Right lobe of liver (tissue), 6 donors: Measurements from ENCODE around the gene CORO7. TPM values are rescaled to one million over a fixed set of nuclear protein-coding genes. Genes with fewer than 3 reads are reported as not detected.

Experiments
- ATAC-seq, 4 donors: fragments of 200-7000 bp; cut with Tn5 transposase; one replicate each; pipeline ENCODE4 v1.9.1; 2020; ENCODE audit warnings: mild to moderate bottlenecking in 4 of 4, moderate library complexity in 4 of 4
- DNase-seq, 3 donors: peaks; one replicate each; pipeline ENCODE4 v3.0.0-alpha.2; 2020
- H3K27ac ChIP-seq, 3 donors: fragments of 200-600 bp; one replicate each; pipeline ENCODE4 v1.8.0; 2022
- H3K27me3 ChIP-seq, 2 donors: fragments of 200-600 bp; one replicate each; pipeline ENCODE4 v1.8.0; 2022
- H3K36me3 ChIP-seq, 4 donors: fragments of 200-600 bp; sonication (generic) in 1 of 4; one replicate each; pipeline versions ENCODE4 v1.5.1 to v1.8.0; 2017 to 2022; ENCODE audit warnings: control low read depth in 1 of 4
- H3K4me1 ChIP-seq, 4 donors: fragments of 200-600 bp; sonication (generic) in 1 of 4; one replicate each; pipeline versions ENCODE4 v1.5.1 to v1.8.0; 2017 to 2022; ENCODE audit warnings: control low read depth in 1 of 4
- H3K4me3 ChIP-seq, 3 donors: fragments of 200-600 bp; one replicate each; pipeline ENCODE4 v1.8.0; 2022
- H3K9me3 ChIP-seq, 4 donors: fragments of 200-600 bp; sonication (generic) in 1 of 4; one replicate each; pipeline versions ENCODE4 v1.5.1 to v1.8.0; 2017 to 2022; ENCODE audit warnings: control low read depth in 1 of 4
- POLR2A ChIP-seq: fragments of 450-650 bp; IDR thresholded peaks from one replicate; pipeline ENCODE4 v1.6.1; 2017; ENCODE audit warnings: antibody characterized with exemption, mild to moderate bottlenecking
- WGBS: methylation state at CpG from one replicate; pipeline ENCODE4 v1.1.6; 2018; ENCODE audit warnings: low coverage, low lambda C conversion rate; ENCODE audit not compliant: insufficient coverage; ENCODE audit errors: missing lambda C conversion rate; 5-methylcytosine and 5-hydroxymethylcytosine counted together
- intact Hi-C, 2 donors: fragments of 100-400 bp; cut with DNase I; formaldehyde crosslinking; loops; one replicate each; pipeline versions ENCODE4 v1.11.2 to v1.14.1; 2022
- total RNA-seq, 6 experiments: library from RNA; depleted of rRNA in 2 of 6; stranded (reverse); fragments of >200 nt in 2 of 6; fragmentation: NEBNext Ultra II Directional in 3 of 6; extraction: Animal tissue kit (Norgen Biotek cat#: 25700) in 3 of 6; gene quantifications; one replicate each; pipeline versions ENCODE4 v1.1.0 to v1.2.4, GENCODE V29; 2016 to 2023
- TF ChIP-seq, protein P1 (sequence below), 4 donors: fragments of 200-600 bp in 3 of 4; fragments of 450-650 bp in 1 of 4; IDR thresholded peaks; one replicate each; pipeline versions ENCODE4 v1.5.1 to v1.8.0; 2016 to 2022; ENCODE audit warnings: antibody characterized with exemption in 4 of 4, mild to moderate bottlenecking in 2 of 4
- donor health status: DM: no; HTN: yes; CAD: no.
- donor health status: DM: no; HTN: no; CAD: no.
- donor health status: DM: no; HTN: no; CAD: no.
- donor health status: DM: no; HTN: yes; CAD: no.
- donor health status: DM: no; HTN: yes; CAD: no.

Gene CORO7
- total RNA-seq, 6 experiments from 2014 or later = 7.8 to 22.9 (median 13.3) TPM

DNA sequence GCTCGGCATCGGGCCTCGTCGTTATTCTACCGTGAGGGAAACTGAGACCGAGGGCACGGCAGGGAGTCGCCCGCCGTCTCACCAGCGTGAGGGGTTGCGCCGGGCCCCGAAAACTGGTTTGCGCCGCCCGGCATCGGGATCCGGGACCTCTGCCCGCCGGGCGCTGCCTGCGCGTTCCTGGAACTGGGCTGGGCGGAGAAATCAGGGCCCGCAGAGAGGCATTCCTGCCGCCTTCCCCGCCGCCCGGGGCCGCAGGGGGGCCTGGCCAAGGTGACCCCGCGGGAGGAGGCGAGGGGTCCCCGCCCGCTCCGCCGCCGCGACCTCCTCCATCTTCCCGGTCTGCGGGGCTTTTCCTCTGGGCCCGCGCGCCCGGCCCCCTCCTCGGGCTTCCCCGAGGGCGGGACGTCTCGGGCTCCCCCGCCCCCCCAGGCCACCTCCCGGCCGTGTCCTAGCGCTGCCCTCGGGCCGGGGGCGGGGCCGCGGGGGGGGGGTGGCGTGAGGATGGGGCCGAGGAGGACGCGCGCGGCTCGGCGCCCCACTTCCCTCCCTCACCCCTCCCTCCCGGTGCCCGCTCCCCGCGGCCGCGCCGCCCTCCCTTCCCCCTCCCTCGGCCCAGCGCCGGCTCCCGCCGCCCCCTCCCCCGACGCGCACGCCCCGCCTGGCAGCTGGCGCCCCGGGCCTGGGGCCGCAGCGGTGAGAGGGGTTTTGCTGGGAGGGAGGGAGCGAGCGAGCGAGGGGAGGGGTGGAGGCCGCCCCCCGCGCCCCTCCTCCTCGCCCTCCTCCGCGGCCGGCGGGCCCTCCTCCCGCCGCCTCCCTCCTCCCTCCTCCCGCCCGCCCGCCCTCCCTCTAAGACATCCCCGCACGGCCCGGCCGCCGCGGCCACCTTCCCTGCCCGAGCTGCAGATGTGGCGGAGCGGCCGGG is 100.9 kb downstream of the CORO7 start, which contains the start of gene GLIS2:
Gene GLIS2, plus strand, starts transcription at position 882 of the 922 bp plus-strand sequence. CDS start 16,214 bp downstream, outside the sequence.
- DNase-seq (no peak), ATAC-seq (peak; percentile 49 to 68 (median 56))
- intact Hi-C loops = no loop called here
- peak within 1 kb of the TSS; percentile 31 to 56 (median 49) for H3K4me3 ChIP-seq
- no peaks in the 10 kb centered on the region for H3K9me3 ChIP-seq
- H3K36me3 ChIP-seq = no peaks in the 10 kb centered on the region
- H3K27ac ChIP-seq = peak within 1 kb of the TSS; percentile 43 to 47 (median 45)
- no peaks in the 10 kb centered on the region for H3K27me3 ChIP-seq
- peak; percentile 40 for TF ChIP-seq POLR2A
- TF ChIP-seq, protein P1, sequence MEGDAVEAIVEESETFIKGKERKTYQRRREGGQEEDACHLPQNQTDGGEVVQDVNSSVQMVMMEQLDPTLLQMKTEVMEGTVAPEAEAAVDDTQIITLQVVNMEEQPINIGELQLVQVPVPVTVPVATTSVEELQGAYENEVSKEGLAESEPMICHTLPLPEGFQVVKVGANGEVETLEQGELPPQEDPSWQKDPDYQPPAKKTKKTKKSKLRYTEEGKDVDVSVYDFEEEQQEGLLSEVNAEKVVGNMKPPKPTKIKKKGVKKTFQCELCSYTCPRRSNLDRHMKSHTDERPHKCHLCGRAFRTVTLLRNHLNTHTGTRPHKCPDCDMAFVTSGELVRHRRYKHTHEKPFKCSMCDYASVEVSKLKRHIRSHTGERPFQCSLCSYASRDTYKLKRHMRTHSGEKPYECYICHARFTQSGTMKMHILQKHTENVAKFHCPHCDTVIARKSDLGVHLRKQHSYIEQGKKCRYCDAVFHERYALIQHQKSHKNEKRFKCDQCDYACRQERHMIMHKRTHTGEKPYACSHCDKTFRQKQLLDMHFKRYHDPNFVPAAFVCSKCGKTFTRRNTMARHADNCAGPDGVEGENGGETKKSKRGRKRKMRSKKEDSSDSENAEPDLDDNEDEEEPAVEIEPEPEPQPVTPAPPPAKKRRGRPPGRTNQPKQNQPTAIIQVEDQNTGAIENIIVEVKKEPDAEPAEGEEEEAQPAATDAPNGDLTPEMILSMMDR (IDR thresholded peaks at IDR 0.05) = no peak
- 0% methylated on average over 15 of the region's 115 CpGs for WGBS
- H3K4me1 ChIP-seq = peaks cover 0 to 35% (median 7%) of the 10 kb centered on the region in 4 donors

DNA sequence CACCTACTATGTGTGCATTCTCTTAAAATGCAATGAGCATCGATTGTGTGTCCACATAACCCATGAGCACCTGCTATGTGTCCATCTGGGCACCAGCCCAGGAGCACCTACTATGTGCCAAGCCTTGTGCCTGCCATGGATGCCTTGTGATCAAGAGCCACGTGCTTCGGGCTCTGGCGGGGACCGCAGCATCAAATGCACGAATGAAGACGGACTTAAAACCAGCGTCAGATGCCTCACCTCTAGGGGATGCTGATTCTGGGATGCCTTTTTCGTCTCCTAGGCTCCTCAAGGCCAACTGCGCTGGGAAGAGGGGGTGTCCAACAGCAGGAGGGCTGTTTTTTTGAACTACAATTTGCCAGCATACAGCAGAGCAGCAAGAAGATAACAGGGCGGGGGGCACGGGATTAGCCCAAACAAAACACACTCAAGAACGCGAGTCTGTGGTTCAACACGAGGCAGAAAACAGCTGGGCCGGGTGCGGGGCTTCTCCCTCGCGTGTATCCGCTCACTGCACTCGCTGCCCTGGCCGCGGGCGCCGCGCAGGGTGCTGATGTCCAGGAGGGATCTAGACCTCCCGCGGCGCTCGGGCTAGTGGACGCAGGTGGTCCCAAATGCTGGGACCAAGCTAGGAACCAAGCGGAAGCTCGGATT is 101.7 kb downstream of the CORO7 start:
- intact Hi-C loops = no loop called here
- no peak for TF ChIP-seq POLR2A
- TF ChIP-seq, protein P1 (IDR thresholded peaks at IDR 0.05) = no peak
- ATAC-seq = no peak
- H3K4me1 ChIP-seq = peaks cover 0 to 35% (median 7%) of the 10 kb centered on the region in 4 donors
- H3K27ac ChIP-seq = peak overlapping the region; percentile 43 to 47 (median 45)
- no peak for DNase-seq
- no peaks in the 10 kb centered on the region for H3K36me3 ChIP-seq
- H3K9me3 ChIP-seq = no peaks in the 10 kb centered on the region
- H3K4me3 ChIP-seq = peak overlapping the region; percentile 31 to 56 (median 49)
- H3K27me3 ChIP-seq = no peaks in the 10 kb centered on the region
- 6% methylated on average over 9 of the region's 33 CpGs for WGBS

DNA sequence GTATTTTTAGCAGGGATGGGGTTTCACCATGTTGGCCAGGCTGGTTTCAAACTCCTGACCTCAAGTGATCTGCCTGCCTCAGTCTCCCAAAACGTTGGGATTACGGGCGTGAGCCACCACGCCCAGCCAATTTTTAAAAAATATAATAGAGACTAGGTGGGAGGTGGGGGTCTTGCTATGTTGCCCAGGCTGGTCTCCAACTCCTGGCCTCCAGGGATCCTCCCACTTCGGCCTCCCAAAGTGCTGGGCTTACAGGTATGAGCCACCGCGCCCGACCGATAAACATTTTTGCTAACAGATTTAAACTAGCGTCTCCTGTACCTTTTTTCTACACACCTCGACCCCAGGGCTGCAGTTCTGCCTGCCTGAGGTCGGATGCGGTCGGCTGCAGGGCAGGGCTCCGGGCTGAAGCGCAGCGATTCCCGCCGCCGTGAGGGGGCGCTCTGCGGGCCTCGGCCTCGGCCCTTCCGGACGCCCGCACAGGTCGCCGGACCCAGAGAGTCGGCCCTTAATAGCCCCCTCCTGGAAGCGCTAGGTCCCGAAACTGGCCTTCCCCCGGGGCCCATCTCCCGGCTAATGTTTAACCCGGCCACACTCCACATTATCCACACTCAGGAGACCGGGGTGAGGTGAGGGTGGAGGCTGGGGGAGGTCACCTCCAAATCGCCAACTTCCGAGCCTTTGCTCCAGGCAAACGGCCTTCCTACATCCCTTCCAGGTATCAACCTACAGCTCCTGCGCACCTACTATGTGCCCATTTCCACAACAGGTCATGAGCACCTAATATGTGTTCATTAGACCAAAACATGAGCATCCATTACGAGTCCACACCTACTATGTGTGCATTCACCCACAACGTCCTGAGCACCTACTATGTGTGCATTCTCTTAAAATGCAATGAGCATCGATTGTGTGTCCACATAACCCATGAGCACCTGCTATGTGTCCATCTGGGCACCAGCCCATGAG is 102.5 kb downstream of the CORO7 start:
- DNase-seq (peak in 2 of 3 donors; percentile 62 to 82), ATAC-seq (peak; percentile 70 to 77 (median 73))
- WGBS = 16% methylated on average over 27 of the region's 43 CpGs
- TF ChIP-seq POLR2A = no peak
- TF ChIP-seq, protein P1 (IDR thresholded peaks at IDR 0.05) = peak; percentile 53 to 75 (median 60)
- Histone ChIP-seq H3K27ac (no peak overlapping the region), H3K4me3 (peak overlapping the region in 1 of 3 donors; percentile 20), H3K36me3 (no peaks in the 10 kb centered on the region), H3K9me3 (no peaks in the 10 kb centered on the region), H3K27me3 (no peaks in the 10 kb centered on the region), H3K4me1 (peaks cover 0 to 35% (median 7%) of the 10 kb centered on the region in 4 donors)
- intact Hi-C loops = no loop called here

DNA sequence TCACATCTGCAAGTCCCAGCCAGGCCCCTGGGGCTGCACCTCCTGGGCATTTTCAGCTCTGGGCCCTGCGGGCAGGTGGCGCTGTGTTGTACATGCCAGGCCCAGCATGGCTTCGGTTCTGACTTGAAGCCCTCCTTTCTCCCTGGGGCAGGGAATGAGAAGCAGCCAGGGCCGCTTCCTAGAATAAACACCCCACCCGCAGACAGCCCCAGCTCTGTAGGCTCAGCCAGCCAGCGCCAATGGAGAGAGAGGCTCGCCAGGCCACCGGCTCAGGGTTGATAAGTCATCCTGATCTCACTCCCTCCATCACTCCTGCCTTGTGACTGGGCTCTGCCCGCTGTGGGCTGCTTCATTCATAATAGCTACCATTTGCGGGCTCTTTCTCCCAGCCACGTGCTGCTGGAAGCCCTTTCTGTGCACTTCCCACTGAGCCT is 106.5 kb downstream of the CORO7 start:
- peaks cover 0 to 19% (median 5%) of the 10 kb centered on the region in 4 donors for H3K4me1 ChIP-seq
- no peak overlapping the region for H3K27ac ChIP-seq
- TF ChIP-seq, protein P1 (IDR thresholded peaks at IDR 0.05) = peak; percentile 43 to 67 (median 52)
- TF ChIP-seq POLR2A = no peak
- DNase-seq = peak in 1 of 3 donors; percentile 61
- H3K9me3 ChIP-seq = no peaks in the 10 kb centered on the region
- H3K36me3 ChIP-seq = no peaks in the 10 kb centered on the region
- no peaks in the 10 kb centered on the region for H3K27me3 ChIP-seq
- intact Hi-C loops = no loop called here
- ATAC-seq = peak in 1 of 4 donors; percentile 9
- no CpG with 5 or more reads among the region's 11 CpGs for WGBS
- no peak overlapping the region for H3K4me3 ChIP-seq
